Cardiac muscle cell (in vitro differentiated cells and primary cell): ENCODE data around the gene KRTAP1-3. TPM values are rescaled to one million over a fixed set of nuclear protein-coding genes. Genes with fewer than 3 reads are reported as not detected.
"Not testable (repeated sequence)": the region's sequence is repeated elsewhere in the genome, so short reads cannot be mapped to it uniquely, and the experiment has no call there.

Source experiments
- DNase-seq, 2 donors: peaks; one replicate each; pipeline versions ENCODE4 v3.0.0 to v3.0.0-alpha.2; 2010 to 2017; ENCODE audit warnings: low read depth in 1 of 2, low spot score in 1 of 2
- H3K27ac ChIP-seq: fragments of 200-600 bp; sonication (generic); 2 replicates; pipeline ENCODE4 v1.5.1; 2016
- H3K27me3 ChIP-seq: fragments of 200-600 bp; sonication (generic); 2 replicates; pipeline ENCODE4 v1.6.0; 2016; ENCODE audit warnings: control low read depth
- H3K36me3 ChIP-seq: fragments of 200-600 bp; sonication (generic); 2 replicates; pipeline ENCODE4 v1.5.1; 2016; ENCODE audit warnings: control low read depth
- H3K4me1 ChIP-seq: fragments of 200-600 bp; sonication (generic); 2 replicates; pipeline ENCODE4 v1.8.1; 2017; ENCODE audit warnings: low read depth, mild to moderate bottlenecking, mixed run types
- H3K4me3 ChIP-seq: fragments of 200-600 bp; sonication (generic); 2 replicates; pipeline ENCODE4 v1.5.1; 2016; ENCODE audit warnings: mild to moderate bottlenecking
- H3K9me3 ChIP-seq: fragments of 200-600 bp; sonication (generic); 2 replicates; pipeline ENCODE4 v1.5.1; 2017; ENCODE audit warnings: low read depth, mild to moderate bottlenecking, control low read depth
- CTCF ChIP-seq: IDR thresholded peaks from 2 replicates; pipeline ENCODE4 v1.5.1; 2012; ENCODE audit warnings: low read depth, mild to moderate bottlenecking, low read length
- polyA plus RNA-seq: library from polyadenylated mRNA; unstranded; fragments of >200 nt; fragmentation: Nextera tagmentation; extraction: Ambion mirVana; gene quantifications from 2 replicates; pipeline ENCODE4 v1.2.1, GENCODE V29; 2016
- total RNA-seq: library from RNA; depleted of rRNA; stranded (reverse); fragments of >200 nt; gene quantifications from 2 replicates; pipeline ENCODE4 v1.2.3, GENCODE V29; 2016

KRTAP1-3 gene
- total and polyA plus RNA-seq, 2 experiments from 2014 or later, result not detected

GRCh38 chr17:41071606-41072360, 37.1 kb upstream of the KRTAP1-3 start:
- no peak overlapping the region for H3K27ac ChIP-seq
- no peak for TF ChIP-seq CTCF
- H3K9me3 ChIP-seq, result no peaks in the 10 kb centered on the region
- no peak for DNase-seq
- peaks cover 3% of the 10 kb centered on the region for H3K27me3 ChIP-seq
- H3K4me1 ChIP-seq, result no peaks in the 10 kb centered on the region
- no peak overlapping the region for H3K4me3 ChIP-seq
- no peaks in the 10 kb centered on the region for H3K36me3 ChIP-seq

- Histone ChIP-seq H3K27me3 (no peaks in the 10 kb centered on the region), H3K36me3 (no peaks in the 10 kb centered on the region), H3K4me3 (no peak overlapping the region), H3K27ac (no peak overlapping the region), H3K4me1 (no peaks in the 10 kb centered on the region), H3K9me3 (no peaks in the 10 kb centered on the region)
- no peak for TF ChIP-seq CTCF
- DNase-seq, result no peak
These were observed 34.4 kb upstream of the KRTAP1-3 start for GRCh38 chr17:41069031-41069430.

GRCh38 chr17:41067281-41067680, 32.6 kb upstream of the KRTAP1-3 start:
- H3K4me1 ChIP-seq, result no peaks in the 10 kb centered on the region
- H3K4me3 ChIP-seq, result no peak overlapping the region
- no peak for DNase-seq
- no peaks in the 10 kb centered on the region for H3K27me3 ChIP-seq
- no peaks in the 10 kb centered on the region for H3K9me3 ChIP-seq
- TF ChIP-seq CTCF, result no peak
- no peak overlapping the region for H3K27ac ChIP-seq
- no peaks in the 10 kb centered on the region for H3K36me3 ChIP-seq

- no peak within 1 kb of the TSS for H3K27ac ChIP-seq
These were observed 31.4 kb upstream of the KRTAP1-3 start, which contains the start of gene KRTAP2-4 for GRCh38 chr17:41065829-41066624. Gene KRTAP2-4 (minus strand): TSS chr17:41065879. CDS start chr17:41065845, 34 bp downstream.

GRCh38 chr17:41065016-41065689, 30.5 kb upstream of the KRTAP1-3 start:
- not testable (repeated sequence) for H3K36me3 ChIP-seq

More at GRCh38 chr17:41065829-41066624, 31.4 kb upstream of the KRTAP1-3 start, which contains the start of gene KRTAP2-4:
- Histone ChIP-seq H3K9me3 (no peaks in the 10 kb centered on the region), H3K27me3 (no peaks in the 10 kb centered on the region), H3K4me1 (no peaks in the 10 kb centered on the region), H3K36me3 (no peaks in the 10 kb centered on the region), H3K4me3 (no peak within 1 kb of the TSS)
- TF ChIP-seq CTCF, result no peak
- peak in 1 of 2 donors; percentile 47 for DNase-seq

More at GRCh38 chr17:41065016-41065689, 30.5 kb upstream of the KRTAP1-3 start:
- H3K4me1 ChIP-seq, H3K27me3 ChIP-seq, H3K9me3 ChIP-seq, H3K4me3 ChIP-seq, DNase-seq, H3K27ac ChIP-seq: not testable (repeated sequence)
